HG03097 (cell line): ENCODE results near the gene DUS4L.

Experiments
- ATAC-seq: cut with Tn5 transposase; IDR thresholded peaks from one replicate; pipeline ENCODE4 v1.9.1; 2021; ENCODE audit not compliant: unreplicated experiment, low FRiP score

The DUS4L gene

GRCh38 chr7:107579885-107580715 lies 16.3 kb downstream of the DUS4L start, which contains the start of gene BCAP29:
Gene BCAP29 (plus strand): TSS chr7:107580246. CDS start chr7:107580773, 527 bp downstream.
- ATAC-seq = peak; percentile 87

- ATAC-seq = no peak
These were observed 17.1 kb downstream of the DUS4L start for GRCh38 chr7:107580716-107581383.

DNA sequence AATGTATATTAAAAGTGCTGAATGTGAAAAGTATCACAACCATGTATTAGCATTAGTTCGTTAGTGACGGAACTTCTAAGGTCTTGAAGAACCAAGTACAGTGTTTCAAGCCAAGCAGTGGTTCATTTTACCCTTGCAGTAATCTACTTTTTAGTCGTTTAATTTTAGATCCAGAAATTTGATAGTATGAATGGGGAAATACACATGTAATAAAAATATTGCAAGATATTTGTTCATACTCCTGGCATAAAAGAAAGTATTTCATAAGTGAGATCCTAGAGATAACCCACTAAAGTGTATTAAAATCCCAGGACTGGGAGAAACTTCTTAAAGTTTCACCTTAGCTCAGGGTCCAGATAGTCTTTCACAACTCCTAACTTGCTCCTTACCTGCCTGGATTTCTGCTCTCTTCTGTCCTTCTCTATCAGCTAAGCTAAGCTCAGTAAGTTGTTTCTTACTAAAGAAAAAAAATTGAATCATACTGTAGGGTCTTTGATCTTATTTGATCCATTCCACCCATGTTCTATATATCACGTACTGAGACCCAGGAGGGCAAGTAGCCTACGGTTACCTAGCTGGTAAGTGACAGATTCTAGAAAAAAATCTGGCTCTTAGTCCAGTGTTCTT lies 17.7 kb downstream of the DUS4L start:
- no peak for ATAC-seq

DNA sequence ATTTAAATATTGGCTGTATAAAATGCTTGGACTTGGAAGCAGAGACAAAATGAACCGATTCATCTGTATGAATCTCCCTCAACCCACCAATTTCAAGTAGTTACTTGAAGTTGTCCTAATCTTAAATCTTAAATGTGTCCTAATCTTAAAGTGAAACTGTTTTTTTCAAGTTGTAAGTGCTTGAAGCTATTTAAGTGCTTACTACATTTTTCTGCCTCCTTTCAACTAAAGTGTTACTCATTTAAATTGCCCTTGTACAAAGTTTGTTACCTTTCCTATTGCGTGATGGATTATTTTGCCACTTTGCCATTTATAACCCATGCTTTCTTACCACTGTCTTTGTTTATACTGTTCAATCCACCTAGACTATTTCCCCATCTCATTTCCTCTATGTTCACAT lies 19.1 kb downstream of the DUS4L start:
- no peak for ATAC-seq

GRCh38 chr7:107584716-107585115 lies 20.9 kb downstream of the DUS4L start:
- no peak for ATAC-seq

GRCh38 chr7:107588529-107589130 lies 24.9 kb downstream of the DUS4L start:
- ATAC-seq = no peak

GRCh38 chr7:107591421-107591820 lies 27.6 kb downstream of the DUS4L start:
- no peak for ATAC-seq

DNA sequence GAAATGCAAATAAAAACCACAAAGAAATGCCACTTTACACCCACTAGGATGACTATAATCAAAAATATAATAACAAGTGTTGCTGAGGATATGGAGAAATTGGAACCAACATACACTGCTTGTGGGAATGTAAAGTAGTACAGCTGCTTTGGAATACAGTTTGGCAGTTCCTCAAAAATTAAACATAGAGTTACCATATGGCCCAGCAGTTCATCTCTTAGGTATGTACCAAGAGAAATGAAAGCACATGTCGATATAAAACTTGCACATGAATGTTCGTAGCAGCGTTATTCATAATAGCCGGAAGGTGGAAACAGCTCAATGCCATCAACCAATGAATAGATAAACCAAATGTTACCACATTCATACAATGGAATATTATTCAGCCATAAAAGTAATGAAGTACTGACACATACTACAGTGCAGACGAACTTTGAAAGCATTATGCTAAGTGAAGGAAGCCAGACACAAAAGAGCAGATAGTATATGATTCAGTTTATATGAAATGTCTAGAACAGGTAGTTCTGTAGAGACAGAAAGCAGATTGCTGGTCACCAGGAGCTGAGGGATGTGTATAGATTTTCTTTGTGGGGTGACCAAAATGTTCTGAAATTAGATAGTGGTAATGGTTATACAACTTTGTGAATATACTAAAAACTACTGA lies 28.7 kb downstream of the DUS4L start:
- no peak for ATAC-seq

GRCh38 chr7:107593025-107593410 lies 29.2 kb downstream of the DUS4L start:
- ATAC-seq = no peak

GRCh38 chr7:107594961-107595737 lies 31.4 kb downstream of the DUS4L start:
- ATAC-seq = no peak

DNA sequence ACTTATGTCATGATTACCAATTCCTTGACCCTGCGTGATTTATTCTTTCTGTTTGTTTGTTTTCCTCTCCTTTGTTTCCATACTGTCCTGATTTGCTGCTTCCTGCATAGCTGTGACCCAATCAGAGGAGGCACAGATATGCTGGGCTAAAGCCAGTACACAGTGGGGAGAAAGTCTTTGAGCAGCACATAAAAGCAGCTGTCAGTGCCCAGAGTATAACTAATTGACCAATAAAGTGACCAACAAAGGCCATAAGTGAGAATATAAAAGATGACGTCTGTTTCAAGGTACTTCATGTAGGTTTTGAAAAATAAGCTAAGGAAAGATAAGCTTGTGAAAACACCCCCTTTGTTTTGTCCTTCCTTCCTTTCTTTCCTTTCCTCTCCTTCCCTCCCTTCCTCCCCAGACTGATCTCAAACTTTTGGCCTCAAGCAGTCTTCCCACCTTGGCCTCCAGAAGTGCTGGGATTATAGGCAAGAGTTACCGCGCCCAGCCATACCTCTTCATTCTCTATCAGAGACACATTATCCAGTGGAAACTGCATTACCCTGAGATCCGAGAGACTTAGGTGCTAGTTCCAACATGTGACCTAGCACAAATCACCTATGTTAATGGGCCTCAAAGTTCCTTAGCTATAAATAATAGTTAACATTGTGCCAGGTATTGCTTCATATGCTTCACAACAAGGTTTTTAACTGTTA lies 33.3 kb downstream of the DUS4L start:
- no peak for ATAC-seq

DNA sequence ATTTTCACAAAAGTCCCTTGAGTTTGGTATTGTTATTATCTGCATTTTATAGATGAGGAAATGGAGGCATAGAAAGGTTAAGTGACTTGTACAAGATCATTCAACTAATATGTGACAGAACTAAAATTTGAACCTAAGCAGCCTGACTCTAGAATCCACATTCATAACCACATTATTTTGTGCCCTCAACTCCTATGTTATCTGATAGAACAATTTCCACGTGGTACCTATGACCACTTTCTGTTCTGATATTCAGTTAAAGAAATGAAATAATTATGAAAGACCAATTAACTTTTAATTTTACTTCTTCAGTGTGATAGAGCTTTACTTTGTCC lies 33.8 kb downstream of the DUS4L start:
- no peak for ATAC-seq

GRCh38 chr7:107597953-107598352 lies 34.2 kb downstream of the DUS4L start:
- no peak for ATAC-seq

DNA sequence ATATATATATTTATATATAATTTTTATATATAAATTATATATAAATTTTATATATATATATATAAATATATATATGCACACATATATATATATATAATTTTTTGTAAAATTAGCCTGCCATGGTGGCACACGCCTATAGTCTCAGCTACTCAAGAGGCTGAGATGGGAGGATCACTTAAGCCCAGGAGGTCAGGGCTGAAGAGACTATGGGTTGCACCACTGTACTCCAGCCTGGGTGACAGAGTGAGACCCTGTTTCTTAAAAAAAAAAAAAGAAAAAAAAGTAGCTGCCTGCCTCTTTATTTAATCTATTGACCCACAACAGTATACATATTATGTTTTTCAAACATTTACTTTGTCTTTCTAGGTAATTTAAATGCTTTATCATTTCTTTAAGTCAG lies 35.5 kb downstream of the DUS4L start:
- no peak for ATAC-seq

DNA sequence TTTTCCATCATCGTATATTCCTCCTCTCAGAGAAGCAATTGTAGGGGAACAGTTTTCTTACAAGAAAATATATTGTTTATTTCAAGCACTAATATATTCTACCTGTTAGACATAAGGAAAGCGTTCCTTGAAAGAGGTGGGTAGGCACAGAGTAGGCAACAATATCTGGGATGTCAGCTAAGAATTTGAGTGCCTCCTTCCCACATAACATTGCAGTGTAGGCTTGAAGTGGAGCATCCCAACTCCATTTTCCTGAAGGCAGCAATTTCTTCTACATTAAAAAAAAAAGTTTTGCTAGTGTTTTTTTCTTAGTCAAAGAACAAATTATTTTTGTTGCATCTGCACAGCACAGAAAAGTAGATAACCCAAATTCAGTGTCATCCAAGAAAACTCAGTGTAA lies 37.0 kb downstream of the DUS4L start:
- ATAC-seq = no peak

GRCh38 chr7:107605218-107605815 lies 41.5 kb downstream of the DUS4L start:
- ATAC-seq = no peak

DNA sequence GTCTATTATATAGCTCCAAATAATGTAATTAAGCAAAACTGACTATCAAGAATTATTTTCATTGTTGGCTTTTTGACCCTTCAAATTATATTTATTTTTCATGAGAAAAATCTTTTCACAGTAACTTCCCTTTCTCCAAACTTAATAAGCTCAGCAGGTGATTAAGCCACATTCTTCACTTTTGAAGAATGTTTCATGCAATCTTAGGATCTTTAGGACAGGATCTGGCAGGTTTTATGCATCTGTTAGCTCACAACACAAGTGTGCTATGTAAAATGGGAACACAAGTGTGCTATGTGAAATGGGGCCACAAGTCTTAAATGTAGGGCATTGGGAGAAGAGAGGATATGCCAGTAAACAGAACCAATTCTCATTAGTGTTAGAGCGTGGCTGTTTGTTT lies 42.5 kb downstream of the DUS4L start:
- no peak for ATAC-seq

- no peak for ATAC-seq
These were observed 46.1 kb downstream of the DUS4L start for GRCh38 chr7:107609811-107610261.

- no peak for ATAC-seq
These were observed 46.6 kb downstream of the DUS4L start for GRCh38 chr7:107610323-107610722.
